ENCODE results near the gene NPHP3. TPM values are rescaled to one million over a fixed set of nuclear protein-coding genes. Genes with fewer than 3 reads are reported as not detected.
"Not testable (repeated sequence)": the region's sequence is repeated elsewhere in the genome, so short reads cannot be mapped to it uniquely, and the experiment has no call there.

Gene NPHP3
- total RNA-seq, 1 experiment from 2014 or later: 18.4 TPM

DNA sequence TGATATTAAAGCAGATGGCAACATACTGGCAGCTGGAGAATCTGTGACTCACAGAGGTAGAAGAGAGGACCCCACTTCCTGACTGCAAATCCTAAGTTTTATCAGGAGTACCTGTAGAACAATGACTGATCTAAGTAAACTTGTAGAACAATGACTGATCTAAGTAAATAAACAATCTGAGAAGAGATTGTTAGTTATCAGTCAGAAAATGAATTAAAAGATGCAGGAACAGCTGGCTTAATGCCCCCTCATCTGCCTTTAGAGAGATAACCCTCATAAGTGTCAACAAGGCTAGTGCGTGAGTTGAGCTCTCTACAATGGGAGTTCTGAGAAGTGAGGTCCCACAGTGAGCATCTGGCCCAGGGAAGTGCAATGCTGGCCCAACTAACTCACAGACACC is 77.2 kb downstream of the NPHP3 start:
- DNase-seq (ENCODE audit: low read depth): no peak

DNA sequence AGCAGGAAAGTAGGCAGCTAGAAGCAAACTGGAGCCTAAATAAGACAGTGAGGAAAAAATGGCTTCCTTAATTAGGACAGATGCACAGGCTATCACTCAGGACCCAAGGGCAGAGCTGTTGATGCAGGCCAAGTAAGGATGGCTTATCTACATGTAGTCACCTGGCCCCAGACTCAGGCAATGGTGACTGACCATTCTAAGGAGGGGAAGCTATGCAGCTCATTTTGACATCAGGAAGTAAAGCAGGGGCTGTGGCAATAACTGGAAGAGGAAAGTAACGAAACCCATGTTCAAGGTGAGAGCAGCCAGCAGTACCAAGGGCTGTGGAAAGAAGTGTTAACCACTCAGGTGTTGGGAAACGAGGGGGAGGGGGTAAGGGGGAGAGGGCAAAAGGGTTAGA is 78.8 kb downstream of the NPHP3 start:
- DNase-seq (ENCODE audit: low read depth): no peak

DNA sequence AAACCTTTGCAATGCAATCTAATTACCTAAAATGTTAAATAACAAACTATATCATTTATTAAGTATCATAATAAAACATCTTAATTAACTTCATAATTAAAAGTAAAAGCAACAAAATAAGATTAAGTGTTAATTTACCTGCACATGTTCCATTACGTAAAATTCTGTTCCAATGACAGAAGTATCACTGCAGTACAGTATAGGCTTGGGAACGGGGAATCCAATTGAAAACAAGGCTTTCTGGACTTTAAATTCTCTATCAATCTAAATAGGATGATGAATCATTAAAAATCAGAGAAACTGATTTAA is 79.7 kb downstream of the NPHP3 start:
- DNase-seq (ENCODE audit: low read depth): no peak

DNA sequence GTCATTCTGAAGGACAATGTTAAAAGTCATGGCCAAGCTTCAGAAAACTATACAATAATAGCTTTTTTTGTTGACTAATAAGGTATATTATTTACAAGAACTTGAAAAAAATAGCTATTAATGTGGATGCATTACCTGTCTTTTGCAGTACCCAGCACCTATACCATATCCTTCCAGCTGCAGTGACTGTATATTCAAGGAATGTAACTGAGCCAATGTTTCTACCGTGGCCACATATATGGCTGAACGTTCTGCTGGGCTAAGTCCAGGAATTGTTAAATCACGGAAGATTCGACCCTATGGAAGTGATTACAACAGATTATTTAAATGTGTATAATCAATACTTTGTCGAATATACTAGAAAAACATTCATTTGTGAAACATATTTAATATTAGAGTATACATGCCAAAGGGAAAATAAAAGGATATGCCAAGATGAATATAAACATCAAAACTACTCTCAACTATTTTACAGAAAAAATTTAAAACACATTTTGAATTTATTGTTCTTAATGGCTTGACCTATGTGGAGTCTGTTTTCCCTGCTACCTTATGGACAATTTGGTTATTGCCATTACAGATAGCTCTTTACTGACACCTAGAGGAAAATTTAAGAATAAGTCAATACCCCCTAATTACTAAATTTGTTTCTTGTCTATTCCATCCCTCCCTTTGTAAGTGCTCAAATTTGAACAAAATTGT is 80.2 kb downstream of the NPHP3 start:
- peak; percentile 11 for DNase-seq (ENCODE audit: low read depth)

DNA sequence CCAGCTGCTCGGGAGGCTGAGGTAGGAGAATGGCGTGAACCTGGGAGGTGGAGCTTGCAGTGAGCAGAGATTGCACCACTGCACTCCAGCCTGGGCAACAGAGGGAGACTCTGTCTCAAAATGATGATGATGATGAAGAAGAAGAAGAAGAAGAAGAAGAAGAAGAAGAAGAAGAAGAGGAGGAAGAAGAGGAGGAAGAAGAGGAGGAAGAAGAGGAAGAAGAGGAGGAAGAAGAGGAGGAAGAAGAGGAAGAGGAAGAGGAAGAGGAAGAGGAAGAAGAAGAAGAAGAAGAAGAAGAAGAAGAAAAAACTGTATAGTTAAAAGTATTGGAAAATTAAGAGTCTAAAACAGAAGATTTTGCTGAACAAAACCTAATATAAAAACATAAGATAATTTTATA is 80.8 kb downstream of the NPHP3 start:
- not testable (repeated sequence) for DNase-seq (ENCODE audit: low read depth)

DNA sequence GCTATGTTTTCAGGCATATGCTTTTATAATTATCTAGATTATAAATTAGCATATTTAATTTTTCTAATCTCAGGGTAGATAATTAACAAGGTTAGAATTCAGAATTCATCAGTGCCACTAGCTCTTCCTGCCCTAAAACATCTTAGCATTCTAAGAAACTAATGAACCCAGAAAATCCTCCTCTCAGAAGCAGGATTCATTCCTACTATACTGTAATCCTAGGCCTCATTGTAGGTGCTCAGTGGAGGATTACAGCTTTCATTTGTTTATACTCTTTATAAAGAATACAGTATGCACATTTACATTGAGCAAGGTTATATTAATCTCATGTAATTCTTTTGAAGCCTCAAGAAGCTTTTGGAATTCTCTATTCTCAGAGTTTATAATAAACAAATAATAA is 83.5 kb downstream of the NPHP3 start:
- no peak for DNase-seq (ENCODE audit: low read depth)

DNA sequence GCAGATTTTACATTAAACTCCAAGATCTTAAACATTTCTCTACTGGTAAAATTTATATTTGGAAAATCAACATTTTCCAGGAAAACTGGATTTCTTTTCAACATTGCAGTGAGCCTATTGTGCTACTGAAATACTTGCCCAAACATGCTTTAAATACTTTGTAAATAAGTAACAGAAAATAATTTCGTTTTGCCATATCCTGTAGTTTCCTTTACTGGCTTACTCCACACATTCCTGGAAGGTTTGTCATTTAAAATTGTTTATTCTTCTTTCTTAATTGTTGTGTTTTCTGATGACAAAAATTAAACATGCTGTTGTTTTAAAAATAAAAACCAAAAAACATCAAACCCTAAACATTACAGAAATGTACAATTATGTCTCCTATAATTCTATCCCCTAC is 84.6 kb downstream of the NPHP3 start:
- no peak for DNase-seq (ENCODE audit: low read depth)

DNA sequence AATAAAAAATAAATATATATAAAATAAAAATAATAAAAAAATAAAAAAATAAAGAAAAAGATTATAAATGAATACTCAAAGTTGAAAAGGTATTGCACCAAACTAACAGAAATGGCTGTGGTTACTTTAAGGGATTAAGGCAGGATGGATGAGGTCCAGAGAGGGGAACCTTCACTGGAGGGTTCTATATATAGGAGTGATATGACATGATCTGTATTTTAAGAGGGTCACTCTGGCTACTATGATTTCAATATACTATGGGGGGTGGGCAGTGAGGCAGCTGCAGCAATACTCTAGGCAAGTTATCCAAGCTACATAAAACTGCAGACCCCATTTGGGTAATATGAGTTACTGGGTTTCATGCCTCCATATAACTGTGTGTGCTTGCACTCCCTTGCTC is 87.2 kb downstream of the NPHP3 start:
- no peak for DNase-seq (ENCODE audit: low read depth)

Other genes starting within 250 kb of the NPHP3 start
- not detected in 2 replicates for gene ACKR4, start 125.1 kb downstream of the NPHP3 start, total RNA-seq (2014; rRNA removed; shearing (Covaris generic))
- 4.7 TPM in 2 replicates for gene ACAD11, start 62.6 kb downstream of the NPHP3 start, total RNA-seq (2014; rRNA removed; shearing (Covaris generic))
- 31.7 and 48.8 TPM in 2 replicates for gene UBA5, start 62.1 kb downstream of the NPHP3 start, total RNA-seq (2014; rRNA removed; shearing (Covaris generic))